ENCODE measurements around the gene BSN.
"Not testable (repeated sequence)": the region's sequence is repeated elsewhere in the genome, so short reads cannot be mapped to it uniquely, and the experiment has no call there.

Gene BSN

GRCh38 chr3:49688338-49689045, 134.2 kb downstream of the BSN start:
- Histone ChIP-seq H2AFZ (ENCODE audit: low read depth, low read length, severe bottlenecking) (peak overlapping the region; percentile 80), H3K27ac (ENCODE audit: low read depth, low read length) (peak overlapping the region; percentile 31), H3K9ac (ENCODE audit: low read length) (peak overlapping the region; percentile 71), H3K4me2 (ENCODE audit: low read depth, low read length, poor library complexity, severe bottlenecking) (peak overlapping the region; percentile 77), H3K4me3 (ENCODE audit: insufficient read depth, low read length, poor library complexity, severe bottlenecking) (peak overlapping the region; percentile 86)
- not testable (repeated sequence) for H4K20me1 ChIP-seq (ENCODE audit: low read depth, low read length); H3K79me2 ChIP-seq (ENCODE audit: insufficient read depth, low read length); H3K27me3 ChIP-seq (ENCODE audit: low read length); H3K9me3 ChIP-seq (ENCODE audit: insufficient read depth, low read length); H3K36me3 ChIP-seq (ENCODE audit: low read length); H3F3A ChIP-seq (ENCODE audit: insufficient read depth); H3K9me2 ChIP-seq (replicated peaks; ENCODE audit: insufficient read depth, low read length)

- no peaks in the 10 kb centered on the region for H3K9me2 ChIP-seq (replicated peaks; ENCODE audit: insufficient read depth, low read length)
- H3K4me2 ChIP-seq (ENCODE audit: low read depth, low read length, poor library complexity, severe bottlenecking) = peak within 1 kb of the TSS; percentile 77
- H3K9ac ChIP-seq (ENCODE audit: low read length) = peak within 1 kb of the TSS; percentile 71
- H3K9me3 ChIP-seq (ENCODE audit: insufficient read depth, low read length) = no peaks in the 10 kb centered on the region
- H2AFZ ChIP-seq (ENCODE audit: low read depth, low read length, severe bottlenecking) = peak within 1 kb of the TSS; percentile 80
- no peaks in the 10 kb centered on the region for H4K20me1 ChIP-seq (ENCODE audit: low read depth, low read length)
- TF ChIP-seq CTCF (IDR thresholded peaks at IDR 0.05; ENCODE audit: insufficient read depth, low read length, poor library complexity, severe bottlenecking) (no peak), EZH2phosphoT487 (conservative IDR thresholded peaks at IDR 0.05; ENCODE audit: low read length) (no peak)
- H3K79me2 ChIP-seq (ENCODE audit: insufficient read depth, low read length) = 0 out of 2 replicates have a peak, but pooled peaks cover 7% of the 10 kb centered on the region
- H3F3A ChIP-seq (ENCODE audit: insufficient read depth) = no peaks in the 10 kb centered on the region
- H3K27ac ChIP-seq (ENCODE audit: low read depth, low read length) = peak within 1 kb of the TSS; percentile 31
- no peaks in the 10 kb centered on the region for H3K27me3 ChIP-seq (ENCODE audit: low read length)
- peak within 1 kb of the TSS; percentile 86 for H3K4me3 ChIP-seq (ENCODE audit: insufficient read depth, low read length, poor library complexity, severe bottlenecking)
- H3K36me3 ChIP-seq (ENCODE audit: low read length) = no peaks in the 10 kb centered on the region
Observed at GRCh38 chr3:49689046-49689907, 135.0 kb downstream of the BSN start, which contains the start of the genes MST1 and RNF123. MST1 (minus strand) TSS chr3:49689474; CDS start chr3:49688691, 783 bp downstream. RNF123 (plus strand) TSS chr3:49689557; CDS start chr3:49691166, 1,609 bp downstream.

GRCh38 chr3:49689908-49690624, 135.8 kb downstream of the BSN start:
- not testable (repeated sequence) for H3K79me2 ChIP-seq (ENCODE audit: insufficient read depth, low read length); H3K27ac ChIP-seq (ENCODE audit: low read depth, low read length); H3K27me3 ChIP-seq (ENCODE audit: low read length); H3K9me2 ChIP-seq (replicated peaks; ENCODE audit: insufficient read depth, low read length); H3K9me3 ChIP-seq (ENCODE audit: insufficient read depth, low read length); H3K36me3 ChIP-seq (ENCODE audit: low read length); H4K20me1 ChIP-seq (ENCODE audit: low read depth, low read length); H3F3A ChIP-seq (ENCODE audit: insufficient read depth)
- peak overlapping the region; percentile 71 for H3K9ac ChIP-seq (ENCODE audit: low read length)
- peak overlapping the region; percentile 77 for H3K4me2 ChIP-seq (ENCODE audit: low read depth, low read length, poor library complexity, severe bottlenecking)
- H3K4me3 ChIP-seq (ENCODE audit: insufficient read depth, low read length, poor library complexity, severe bottlenecking) = peak overlapping the region; percentile 86
- peak overlapping the region; percentile 80 for H2AFZ ChIP-seq (ENCODE audit: low read depth, low read length, severe bottlenecking)

DNA sequence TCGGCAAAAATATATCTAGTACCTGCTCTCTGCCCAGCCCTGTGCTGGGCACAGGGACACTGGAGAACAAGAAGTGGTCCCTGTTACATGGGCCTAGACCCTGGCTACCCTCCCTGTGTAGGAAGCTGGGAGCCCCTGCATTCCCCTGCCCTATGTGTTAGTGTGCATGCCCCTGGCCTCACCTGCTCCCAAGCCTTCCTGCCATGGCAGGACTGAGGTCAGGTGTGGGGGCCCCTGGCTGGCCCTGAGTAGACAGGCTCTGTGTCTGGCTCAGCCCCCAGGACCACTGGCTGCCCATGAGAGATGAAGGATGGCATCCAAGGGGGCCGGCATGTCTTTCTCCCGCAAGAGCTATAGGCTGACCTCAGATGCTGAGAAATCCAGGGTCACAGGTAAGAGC, 136.6 kb downstream of the BSN start:
- H3K27ac ChIP-seq (ENCODE audit: low read depth, low read length); H3K36me3 ChIP-seq (ENCODE audit: low read length); H3F3A ChIP-seq (ENCODE audit: insufficient read depth); H3K27me3 ChIP-seq (ENCODE audit: low read length); H2AFZ ChIP-seq (ENCODE audit: low read depth, low read length, severe bottlenecking); H3K79me2 ChIP-seq (ENCODE audit: insufficient read depth, low read length); H4K20me1 ChIP-seq (ENCODE audit: low read depth, low read length); H3K9me3 ChIP-seq (ENCODE audit: insufficient read depth, low read length); H3K9me2 ChIP-seq (replicated peaks; ENCODE audit: insufficient read depth, low read length); H3K9ac ChIP-seq (ENCODE audit: low read length); H3K4me3 ChIP-seq (ENCODE audit: insufficient read depth, low read length, poor library complexity, severe bottlenecking): not testable (repeated sequence)
- peak overlapping the region; percentile 77 for H3K4me2 ChIP-seq (ENCODE audit: low read depth, low read length, poor library complexity, severe bottlenecking)

DNA sequence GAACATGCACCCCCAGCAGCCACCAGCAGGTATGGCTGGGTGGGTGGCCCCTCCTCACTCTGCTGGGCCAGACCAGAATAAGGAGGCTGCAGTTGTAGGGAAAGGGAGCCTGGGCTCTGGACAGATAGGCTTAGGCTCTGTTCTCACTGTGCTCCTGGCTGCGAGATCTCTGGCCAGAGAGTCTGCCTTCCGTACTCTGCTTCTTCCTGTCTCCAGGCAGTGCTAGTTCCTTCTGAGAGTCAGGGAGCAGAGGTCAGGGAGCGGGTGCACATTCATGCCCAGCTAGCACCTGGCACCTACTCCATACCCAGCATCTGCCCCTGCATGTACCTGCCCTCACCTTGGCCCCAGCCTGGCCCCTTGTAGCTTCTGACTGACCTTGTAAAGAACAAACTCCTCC, 137.2 kb downstream of the BSN start:
- H3K79me2 ChIP-seq (ENCODE audit: insufficient read depth, low read length); H3K27ac ChIP-seq (ENCODE audit: low read depth, low read length); H3K9me2 ChIP-seq (replicated peaks; ENCODE audit: insufficient read depth, low read length); H3K9ac ChIP-seq (ENCODE audit: low read length); H4K20me1 ChIP-seq (ENCODE audit: low read depth, low read length); H2AFZ ChIP-seq (ENCODE audit: low read depth, low read length, severe bottlenecking); H3K27me3 ChIP-seq (ENCODE audit: low read length); H3K4me3 ChIP-seq (ENCODE audit: insufficient read depth, low read length, poor library complexity, severe bottlenecking); H3F3A ChIP-seq (ENCODE audit: insufficient read depth); H3K4me2 ChIP-seq (ENCODE audit: low read depth, low read length, poor library complexity, severe bottlenecking); H3K36me3 ChIP-seq (ENCODE audit: low read length); H3K9me3 ChIP-seq (ENCODE audit: insufficient read depth, low read length): not testable (repeated sequence)

GRCh38 chr3:49694409-49695070, 140.3 kb downstream of the BSN start:
- H3K27me3 ChIP-seq (ENCODE audit: low read length); H3K4me3 ChIP-seq (ENCODE audit: insufficient read depth, low read length, poor library complexity, severe bottlenecking); H3K4me2 ChIP-seq (ENCODE audit: low read depth, low read length, poor library complexity, severe bottlenecking); H4K20me1 ChIP-seq (ENCODE audit: low read depth, low read length); H3K36me3 ChIP-seq (ENCODE audit: low read length); H3K9me2 ChIP-seq (replicated peaks; ENCODE audit: insufficient read depth, low read length); H3K27ac ChIP-seq (ENCODE audit: low read depth, low read length); H3K79me2 ChIP-seq (ENCODE audit: insufficient read depth, low read length); H3K9me3 ChIP-seq (ENCODE audit: insufficient read depth, low read length); H3K9ac ChIP-seq (ENCODE audit: low read length); H2AFZ ChIP-seq (ENCODE audit: low read depth, low read length, severe bottlenecking); H3F3A ChIP-seq (ENCODE audit: insufficient read depth): not testable (repeated sequence)

Measured in SU-DHL-6 (cell line).